Trophoblast cell (in vitro differentiated cells and primary cell): Measurements from ENCODE around the gene BAMBI.

ENCODE experiments used
- DNase-seq, 2 donors: peaks; one replicate each; pipeline ENCODE4 v3.0.0-alpha.2; 2016
- H2AFZ ChIP-seq: 2 replicates; pipeline ENCODE4 v1.6.1; 2013; ENCODE audit warnings: low read length, moderate library complexity, mild to moderate bottlenecking; ENCODE audit not compliant: insufficient read depth, poor library complexity
- H2AK5ac ChIP-seq: 2 replicates; pipeline ENCODE4 v1.6.1; 2013; ENCODE audit warnings: mild to moderate bottlenecking, low read length
- H2BK120ac ChIP-seq: 2 replicates; pipeline ENCODE4 v1.6.1; 2013; ENCODE audit warnings: low read length, mild to moderate bottlenecking, moderate library complexity; ENCODE audit not compliant: insufficient read depth, poor library complexity
- H2BK12ac ChIP-seq: 2 replicates; pipeline ENCODE4 v1.6.1; 2013; ENCODE audit warnings: mild to moderate bottlenecking, low read length, moderate library complexity
- H2BK5ac ChIP-seq: 2 replicates; pipeline ENCODE4 v1.6.1; 2013; ENCODE audit warnings: low read length, low read depth, moderate library complexity, mild to moderate bottlenecking; ENCODE audit not compliant: poor library complexity
- H3K14ac ChIP-seq: 2 replicates; pipeline ENCODE4 v1.6.1; 2013; ENCODE audit warnings: mild to moderate bottlenecking, low read length
- H3K18ac ChIP-seq: 2 replicates; pipeline ENCODE4 v1.6.1; 2013; ENCODE audit warnings: mild to moderate bottlenecking, low read length
- H3K23ac ChIP-seq: 2 replicates; pipeline ENCODE4 v1.6.1; 2013; ENCODE audit warnings: low read length
- H3K27ac ChIP-seq: 2 replicates; pipeline ENCODE4 v1.5.1; 2013; ENCODE audit warnings: low read depth, mild to moderate bottlenecking, inconsistent platforms, low read length, moderate library complexity
- H3K27me3 ChIP-seq: 2 replicates; pipeline ENCODE4 v1.6.1; 2013; ENCODE audit warnings: inconsistent platforms, mild to moderate bottlenecking, low read length, moderate library complexity; ENCODE audit not compliant: insufficient read depth
- H3K36me3 ChIP-seq, 2 experiments: 1 replicate in 1 of 2; 2 replicates in 1 of 2; pipeline ENCODE4 v1.6.1; 2013; ENCODE audit warnings: low read length in 2 of 2, mild to moderate bottlenecking in 2 of 2, moderate library complexity in 1 of 2; ENCODE audit not compliant: insufficient read depth in 2 of 2, control insufficient read depth in 1 of 2
- H3K4ac ChIP-seq: 2 replicates; pipeline ENCODE4 v1.6.1; 2013; ENCODE audit warnings: low read depth, mild to moderate bottlenecking, low read length, moderate library complexity
- H3K4me1 ChIP-seq, 2 experiments: 1 replicate in 1 of 2; 2 replicates in 1 of 2; pipeline ENCODE4 v1.6.1; 2013; ENCODE audit warnings: low read length in 2 of 2, mild to moderate bottlenecking in 2 of 2, moderate library complexity in 1 of 2; ENCODE audit not compliant: insufficient read depth in 2 of 2, control insufficient read depth in 1 of 2
- H3K4me2 ChIP-seq: 2 replicates; pipeline ENCODE4 v1.6.1; 2013; ENCODE audit warnings: inconsistent platforms, mild to moderate bottlenecking, low read length, moderate library complexity
- H3K4me3 ChIP-seq: 2 replicates; pipeline ENCODE4 v1.5.1; 2013; ENCODE audit warnings: mild to moderate bottlenecking, low read depth, low read length, inconsistent platforms
- H3K79me1 ChIP-seq: one replicate; pipeline ENCODE4 v1.6.1; 2013; ENCODE audit warnings: low read length
- H3K79me2 ChIP-seq: 2 replicates; pipeline ENCODE4 v1.6.1; 2013; ENCODE audit warnings: low read length, mild to moderate bottlenecking; ENCODE audit not compliant: control insufficient read depth, insufficient read depth, poor library complexity
- H3K9ac ChIP-seq: 2 replicates; pipeline ENCODE4 v1.6.1; 2013; ENCODE audit warnings: mild to moderate bottlenecking, low read length
- H3K9me3 ChIP-seq: 2 replicates; pipeline ENCODE4 v1.6.1; 2013; ENCODE audit warnings: low read depth, mild to moderate bottlenecking, control low read depth, inconsistent platforms, low read length; ENCODE audit not compliant: insufficient read depth
- H4K12ac ChIP-seq: 2 replicates; pipeline ENCODE4 v1.6.1; 2013; ENCODE audit warnings: low read depth, mild to moderate bottlenecking, low read length, moderate library complexity
- H4K8ac ChIP-seq: 2 replicates; pipeline ENCODE4 v1.6.1; 2013; ENCODE audit warnings: low read depth, mild to moderate bottlenecking, low read length, moderate library complexity
- H4K91ac ChIP-seq: one replicate; pipeline ENCODE4 v1.6.1; 2013; ENCODE audit warnings: low read depth, mild to moderate bottlenecking, low read length, moderate library complexity
- WGBS: extraction: QIAGEN DNeasy Blood & Tissue Kit; methylation state at CpG from one replicate; pipeline ENCODE4 v1.1.7; 2013; ENCODE audit warnings: missing lambda C conversion rate; ENCODE audit not compliant: insufficient read length, insufficient coverage; ENCODE audit errors: extremely low coverage; 5-methylcytosine and 5-hydroxymethylcytosine counted together

BAMBI gene

DNA sequence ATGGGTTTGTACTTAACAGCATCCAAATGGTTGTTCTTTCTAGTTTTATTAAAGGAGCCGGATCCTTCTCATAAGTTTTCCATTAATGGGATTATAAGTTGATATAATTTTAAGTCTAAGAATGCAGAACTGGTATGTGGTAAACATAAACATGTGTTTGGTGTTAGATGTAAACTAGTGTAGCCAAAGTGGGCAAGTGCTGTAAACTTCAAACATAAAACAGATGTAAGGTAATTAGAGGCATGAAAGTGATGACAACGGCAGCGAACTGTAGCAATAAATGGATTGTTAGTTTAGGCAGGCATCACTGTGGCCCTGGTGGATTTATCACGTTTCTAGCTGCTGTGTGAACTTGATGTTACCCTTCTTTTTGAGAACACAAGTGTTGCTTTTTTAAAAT, 37.9 kb downstream of the BAMBI start:
- Histone ChIP-seq H4K91ac (no peak overlapping the region), H4K12ac (no peak overlapping the region), H2AK5ac (no peak overlapping the region), H3K4me2 (no peak overlapping the region), H3K79me1 (peaks cover 2% of the 10 kb centered on the region), H3K36me3 (no peaks in the 10 kb centered on the region), H3K27me3 (no peaks in the 10 kb centered on the region), H3K4ac (no peak overlapping the region), H2AFZ (no peak overlapping the region), H2BK12ac (no peak overlapping the region), H2BK120ac (no peak overlapping the region), H3K27ac (no peak overlapping the region), H3K9ac (no peak overlapping the region), H3K23ac (no peak overlapping the region), H3K79me2 (no peaks in the 10 kb centered on the region), H3K9me3 (no peaks in the 10 kb centered on the region), H3K18ac (no peak overlapping the region), H3K4me1 (peaks cover 0 to 3% of the 10 kb centered on the region in 2 experiments), H2BK5ac (no peak overlapping the region), H3K14ac (no peak overlapping the region), H3K4me3 (no peak overlapping the region), H4K8ac (no peak overlapping the region)
- no CpG with 5 or more reads among the region's 4 CpGs for WGBS
- no peak for DNase-seq

DNA sequence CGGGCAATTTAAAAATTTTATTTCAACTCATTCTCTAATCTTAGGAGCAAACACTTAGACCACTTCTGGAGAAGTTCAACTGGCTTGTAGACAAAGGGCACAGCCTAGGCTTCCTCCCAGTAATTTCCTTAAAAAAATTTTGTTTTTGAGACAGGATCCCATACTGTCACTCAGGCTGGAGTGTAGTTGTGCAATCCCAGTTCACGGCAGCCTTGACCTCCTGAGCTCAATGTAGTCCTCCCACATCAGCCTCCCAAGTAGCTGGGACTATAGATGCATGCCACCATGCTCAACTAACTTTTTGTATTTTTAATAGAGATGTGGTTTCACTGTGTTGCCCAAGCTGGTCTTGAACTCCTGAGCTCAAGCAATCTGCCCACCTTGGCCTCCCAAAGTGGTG, 38.4 kb downstream of the BAMBI start:
- no peak overlapping the region for H2AK5ac ChIP-seq
- no CpG with 5 or more reads among the region's 2 CpGs for WGBS

DNA sequence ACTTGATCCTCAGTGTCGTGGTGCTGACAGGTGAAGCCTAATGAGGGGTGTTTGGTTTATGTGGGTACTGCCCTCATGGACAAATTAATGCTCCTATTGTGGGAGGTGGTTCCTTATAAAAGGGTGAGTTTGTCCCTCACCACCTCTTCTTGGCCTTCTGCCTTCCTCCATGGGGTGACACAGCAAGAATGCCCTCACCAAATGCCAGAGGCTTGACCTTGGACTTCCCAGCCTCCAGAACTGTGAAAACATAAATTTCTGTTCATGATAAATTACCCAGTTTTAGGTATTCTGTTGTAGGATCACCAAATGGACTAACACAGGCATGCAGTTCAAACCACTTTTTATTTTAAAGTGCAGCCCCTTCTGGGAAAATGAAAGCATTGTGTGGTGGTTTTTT, 39.4 kb downstream of the BAMBI start:
- Histone ChIP-seq H3K23ac (no peak overlapping the region), H4K91ac (no peak overlapping the region), H3K9ac (no peak overlapping the region), H3K9me3 (no peaks in the 10 kb centered on the region), H2BK5ac (no peak overlapping the region), H3K14ac (no peak overlapping the region), H2AK5ac (no peak overlapping the region), H3K79me2 (no peaks in the 10 kb centered on the region), H3K4me3 (no peak overlapping the region), H2AFZ (no peak overlapping the region), H3K36me3 (no peaks in the 10 kb centered on the region), H4K12ac (no peak overlapping the region), H2BK120ac (no peak overlapping the region), H3K27ac (no peak overlapping the region), H2BK12ac (no peak overlapping the region), H3K4me1 (peaks cover 5 to 9% of the 10 kb centered on the region in 2 experiments), H3K4ac (no peak overlapping the region), H3K27me3 (no peaks in the 10 kb centered on the region), H3K79me1 (peaks cover 2% of the 10 kb centered on the region), H3K4me2 (no peak overlapping the region), H4K8ac (no peak overlapping the region), H3K18ac (no peak overlapping the region)
- no peak for DNase-seq
- WGBS = no CpG with 5 or more reads among the region's 1 CpG

More for the DNA sequence above, 38.4 kb downstream of the BAMBI start:
- Histone ChIP-seq H3K27ac (no peak overlapping the region), H3K9me3 (no peaks in the 10 kb centered on the region), H4K91ac (no peak overlapping the region), H3K4me2 (no peak overlapping the region), H4K8ac (no peak overlapping the region), H3K79me2 (no peaks in the 10 kb centered on the region), H3K18ac (no peak overlapping the region), H3K23ac (no peak overlapping the region), H3K4me1 (peaks cover 0 to 3% of the 10 kb centered on the region in 2 experiments), H2BK120ac (no peak overlapping the region), H3K14ac (no peak overlapping the region), H3K79me1 (peaks cover 2% of the 10 kb centered on the region), H3K36me3 (no peaks in the 10 kb centered on the region), H3K9ac (no peak overlapping the region), H2BK5ac (no peak overlapping the region), H2BK12ac (no peak overlapping the region), H4K12ac (no peak overlapping the region), H2AFZ (no peak overlapping the region), H3K27me3 (no peaks in the 10 kb centered on the region), H3K4ac (no peak overlapping the region), H3K4me3 (no peak overlapping the region)
- DNase-seq = no peak

DNA sequence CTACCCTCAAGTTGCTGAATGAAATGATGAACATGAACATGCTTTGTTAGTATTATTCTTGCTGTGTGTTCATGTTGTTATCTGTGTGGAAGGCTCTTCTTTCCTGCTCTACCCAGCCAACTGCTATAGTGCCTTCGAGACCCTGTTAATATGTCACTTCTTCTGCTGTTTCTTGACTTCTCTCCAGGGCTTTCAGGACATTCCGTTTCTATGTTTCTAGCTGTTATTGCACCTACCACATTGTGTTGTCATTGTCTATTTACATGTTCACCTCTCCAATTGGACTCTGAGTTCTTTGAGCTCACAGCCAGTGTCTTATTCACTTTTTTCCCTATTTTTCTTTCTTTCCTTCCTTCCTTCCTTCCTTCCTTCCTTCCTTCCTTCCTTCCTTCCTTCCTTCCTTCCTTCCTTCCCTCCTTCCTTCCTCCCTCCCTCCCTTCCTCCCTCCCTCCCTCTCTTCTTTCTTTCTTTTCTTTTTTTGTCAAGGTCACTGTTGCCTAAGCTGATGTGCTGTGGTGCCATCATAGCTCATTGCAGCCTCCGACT, 40.4 kb downstream of the BAMBI start:
- Histone ChIP-seq H4K12ac (no peak overlapping the region), H3K9ac (no peak overlapping the region), H2BK5ac (no peak overlapping the region), H3K36me3 (no peaks in the 10 kb centered on the region), H3K27me3 (no peaks in the 10 kb centered on the region), H3K4me3 (no peak overlapping the region), H3K4me1 (peaks cover 9 to 14% of the 10 kb centered on the region in 2 experiments), H2BK12ac (no peak overlapping the region), H2AFZ (no peak overlapping the region), H4K8ac (no peak overlapping the region), H3K79me1 (peaks cover 8% of the 10 kb centered on the region), H2AK5ac (no peak overlapping the region), H4K91ac (no peak overlapping the region), H2BK120ac (no peak overlapping the region), H3K27ac (no peak overlapping the region), H3K4ac (no peak overlapping the region), H3K14ac (no peak overlapping the region), H3K9me3 (no peaks in the 10 kb centered on the region), H3K23ac (no peak overlapping the region), H3K4me2 (no peak overlapping the region), H3K18ac (no peak overlapping the region), H3K79me2 (peaks cover 6% of the 10 kb centered on the region)
- no CpG with 5 or more reads among the region's 3 CpGs for WGBS
- DNase-seq = no peak
